ENCODE measurements around the gene TSR3. TPM values are rescaled to one million over a fixed set of nuclear protein-coding genes. Genes with fewer than 3 reads are reported as not detected.

Gene TSR3
- total RNA-seq, 2 experiments from 2014 or later, result 86.5 to 92.1 TPM

- ChIA-PET POLR2A (interaction anchor here (1.2 kb wide), 1 partner anchor 35 kb away, joined by 3 read pairs; no protein-coding TSS in a partner anchor), CTCF (no interaction called here)
Observed at GRCh38 chr16:1308036-1308976, 43.4 kb downstream of the TSR3 start.

- POLR2A ChIA-PET, result no interaction called here
- CTCF ChIA-PET, result no interaction called here
Observed at GRCh38 chr16:1306334-1306733, 45.3 kb downstream of the TSR3 start.

- ChIA-PET CTCF (no interaction called here), POLR2A (no interaction called here)
Observed at GRCh38 chr16:1305823-1306222, 45.9 kb downstream of the TSR3 start.

GRCh38 chr16:1301562-1301961 lies 50.1 kb downstream of the TSR3 start:
- CTCF ChIA-PET, result interaction anchor here (0.6 to 2.5 kb wide), 8 partner anchors 8 to 111 kb away, joined by 3 to 6 read pairs (median 3); partner anchors contain the start of gene UBE2I

GRCh38 chr16:1300664-1301476 lies 50.8 kb downstream of the TSR3 start:
- POLR2A ChIA-PET, result no interaction called here
- CTCF ChIA-PET, result interaction anchor here (0.6 to 2.5 kb wide), 7 partner anchors 9 to 111 kb away, joined by 3 to 6 read pairs (median 3); partner anchors contain the start of gene UBE2I

More at GRCh38 chr16:1301562-1301961, 50.1 kb downstream of the TSR3 start:
- POLR2A ChIA-PET, result no interaction called here

GRCh38 chr16:1299868-1300203 lies 51.8 kb downstream of the TSR3 start:
- CTCF ChIA-PET, result interaction anchor here (2.5 kb wide), 1 partner anchor 35 kb away, joined by 6 read pairs; no protein-coding TSS in a partner anchor

More at GRCh38 chr16:1299868-1300203, 51.8 kb downstream of the TSR3 start:
- POLR2A ChIA-PET, result no interaction called here

Other genes starting within 250 kb of the TSR3 start
- gene CACNA1H, start 198.8 kb downstream of the TSR3 start, total RNA-seq, result under 1 TPM; 0.44 to 0.63 TPM
- gene TPSG1, start 126.6 kb downstream of the TSR3 start, total RNA-seq, result not detected
- not detected for gene TPSB2, start 121.7 kb downstream of the TSR3 start, total RNA-seq
- gene TPSAB1, start 111.2 kb downstream of the TSR3 start, total RNA-seq, result not detected
- gene TPSD1, start 95.8 kb downstream of the TSR3 start, total RNA-seq, result not detected
- 100 to 1,000 TPM; 241 to 249 TPM for gene UBE2I, start 42.2 kb downstream of the TSR3 start, total RNA-seq
- under 1 TPM; 0.31 to 0.34 TPM for gene BAIAP3, start 18.2 kb downstream of the TSR3 start, total RNA-seq
- 10 to 100 TPM; 25.7 to 26.1 TPM for gene GNPTG, start 53 bp upstream of the TSR3 start, total RNA-seq
- gene UNKL, start 62.8 kb upstream of the TSR3 start, total RNA-seq, result 10 to 100 TPM; 35.7 to 36.0 TPM
- gene UQCC4, start 68.9 kb upstream of the TSR3 start, total RNA-seq, result 10 to 100 TPM; 25.8 to 27.0 TPM
- gene PERCC1, start 79.2 kb upstream of the TSR3 start, total RNA-seq, result under 1 TPM; 0.34 to 0.70 TPM
- 1 to 10 TPM; 1.2 to 1.4 TPM for gene CCDC154, start 92.7 kb upstream of the TSR3 start, total RNA-seq
- gene CLCN7, start 123.2 kb upstream of the TSR3 start, total RNA-seq, result 10 to 100 TPM; 52.3 to 53.8 TPM
- not detected for gene PTX4, start 137.1 kb upstream of the TSR3 start, total RNA-seq
- 10 to 100 TPM; 88.2 to 89.3 TPM for gene TELO2, start 141.5 kb upstream of the TSR3 start, total RNA-seq
- 10 to 100 TPM; 22.6 to 22.8 TPM for gene TMEM204, start 181.8 kb upstream of the TSR3 start, total RNA-seq

Measured in activated CD8-positive, alpha-beta memory T cell treated with anti-CD3 and anti-CD28 coated beads for 36 hours (primary cell).